Activated CD4-positive, alpha-beta memory T cell treated with anti-CD3 and anti-CD28 coated beads for 36 hours (primary cell): Measurements from ENCODE around the gene FGFRL1. TPM values are rescaled to one million over a fixed set of nuclear protein-coding genes. Genes with fewer than 3 reads are reported as not detected.

Experiments used
- CTCF ChIA-PET: fragments of 350-600 bp; sonication (Branson Sonifier 250); formaldehyde crosslinking; loops from one replicate; lab custom pipeline; 2021; ENCODE audit warnings: antibody characterized with exemption, inconsistent platforms; lab: Charles Lee
- POLR2A ChIA-PET: fragments of 350-600 bp; sonication (Branson Sonifier 250); formaldehyde crosslinking; loops from one replicate; lab custom pipeline; 2021; ENCODE audit warnings: antibody characterized with exemption; lab: Charles Lee
- DNase-seq: peaks from one replicate; pipeline ENCODE4 v3.0.0-alpha.2; 2020
- H3K27ac Mint-ChIP-seq: one replicate; pipeline ENCODE4 v1.8.0; 2021; ENCODE audit warnings: mixed read lengths
- H3K27me3 Mint-ChIP-seq: one replicate; pipeline ENCODE4 v1.8.0; 2021; ENCODE audit warnings: mixed read lengths
- H3K36me3 Mint-ChIP-seq: one replicate; pipeline ENCODE4 v1.8.0; 2021; ENCODE audit warnings: mixed read lengths
- H3K4me1 Mint-ChIP-seq: one replicate; pipeline ENCODE4 v1.8.0; 2021; ENCODE audit warnings: low read depth, mixed read lengths
- H3K4me3 Mint-ChIP-seq: one replicate; pipeline ENCODE4 v1.8.0; 2021; ENCODE audit warnings: mild to moderate bottlenecking, mixed read lengths
- H3K9me3 Mint-ChIP-seq: one replicate; pipeline ENCODE4 v1.8.0; 2021; ENCODE audit warnings: mixed read lengths
- intact Hi-C: fragments of 100-400 bp; cut with micrococcal nuclease; formaldehyde crosslinking; loops from one replicate; pipeline ENCODE4 v1.15.1; 2023
- total RNA-seq, 2 experiments: library from RNA; stranded (reverse); gene quantifications; one replicate each; pipeline ENCODE4 v1.2.3, GENCODE V29; 2021

Gene FGFRL1
- total RNA-seq, 2 experiments from 2014 or later: 12.2 to 15.1 TPM

DNA sequence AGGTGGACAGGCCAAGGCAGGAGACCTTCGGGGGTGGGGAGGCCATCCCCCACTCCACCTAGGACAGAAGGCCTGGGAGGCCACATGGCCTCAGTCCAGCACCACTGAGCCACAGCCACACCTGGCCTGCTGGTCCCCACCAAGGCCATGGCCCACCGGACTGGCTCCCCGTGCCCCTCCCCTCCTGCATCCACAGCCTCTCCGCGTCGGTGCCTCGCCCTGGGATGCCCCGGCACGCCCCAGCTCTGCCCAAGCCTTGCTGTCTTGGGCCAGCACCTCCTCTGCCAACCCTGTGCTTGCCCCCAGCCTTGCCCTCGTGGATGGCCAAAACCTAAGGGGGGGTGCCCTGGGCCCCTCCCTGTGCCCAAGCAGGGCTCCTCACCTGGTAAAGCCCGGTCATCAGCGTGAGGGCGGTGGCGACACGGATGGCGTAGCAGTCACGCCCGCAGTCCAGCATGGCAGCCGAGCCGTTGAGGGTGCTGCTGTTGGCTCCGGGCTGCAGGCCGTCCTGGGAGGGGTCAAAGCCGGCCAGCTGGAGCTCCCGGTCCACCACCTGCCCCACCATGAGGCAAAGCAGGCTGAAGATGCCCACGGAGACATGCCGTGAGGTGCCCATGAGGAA lies 20.6 kb upstream of the FGFRL1 start:
- H3K9me3 Mint-ChIP-seq: no peaks in the 10 kb centered on the region

DNA sequence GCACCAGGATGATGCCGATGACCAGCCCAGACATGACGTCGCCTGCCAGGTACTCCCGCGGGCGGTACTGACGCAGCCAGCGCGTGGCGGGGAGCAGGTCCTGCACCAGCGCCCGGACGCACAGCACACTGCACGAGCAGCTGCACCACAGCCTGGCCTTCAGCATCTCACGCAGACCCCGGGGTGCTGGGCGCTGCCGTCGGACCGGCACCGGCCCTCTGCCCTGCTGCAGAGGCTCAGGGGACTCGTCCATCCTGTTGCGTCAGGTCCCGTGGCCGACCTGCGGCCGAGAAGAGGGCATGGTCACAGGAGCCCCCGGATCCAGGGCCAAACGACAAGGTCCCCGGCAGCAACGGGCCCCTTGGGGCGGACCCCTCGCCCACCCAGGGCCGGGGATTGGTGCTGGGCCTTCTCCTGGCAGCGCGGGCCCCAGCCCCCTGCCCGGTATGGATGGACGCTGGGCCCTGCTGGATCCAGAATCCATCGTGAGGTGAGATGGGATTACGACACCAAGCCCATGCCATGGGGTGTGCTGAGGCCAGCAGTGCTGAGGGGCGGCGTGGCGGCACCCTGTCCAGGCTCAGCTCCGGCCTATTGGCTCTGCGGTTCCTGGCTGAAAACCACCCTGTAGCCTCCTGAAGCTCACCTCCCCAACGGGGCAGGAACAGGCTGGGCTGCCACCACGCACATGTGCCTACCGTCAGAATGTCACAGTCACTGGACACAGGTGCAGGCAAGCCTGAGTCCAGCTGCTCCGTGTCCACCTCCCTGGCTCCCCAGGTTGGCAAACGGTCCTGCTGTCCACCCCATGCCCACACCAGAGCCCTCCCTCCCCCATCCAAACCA lies 19.8 kb upstream of the FGFRL1 start:
- no peak overlapping the region for H3K27ac Mint-ChIP-seq
- H3K4me1 Mint-ChIP-seq: peaks cover 7% of the 10 kb centered on the region
- ChIA-PET CTCF (no interaction called here), POLR2A (no interaction called here)
- intact Hi-C loops: no loop called here
- no peaks in the 10 kb centered on the region for H3K36me3 Mint-ChIP-seq
- H3K4me3 Mint-ChIP-seq: no peak overlapping the region
- peaks cover 2% of the 10 kb centered on the region for H3K27me3 Mint-ChIP-seq
- no peak for DNase-seq
- no peaks in the 10 kb centered on the region for H3K9me3 Mint-ChIP-seq

More for the DNA sequence above, 20.6 kb upstream of the FGFRL1 start:
- Mint-ChIP-seq H3K4me1 (peaks cover 13% of the 10 kb centered on the region), H3K27ac (no peak overlapping the region), H3K4me3 (no peak overlapping the region), H3K36me3 (no peaks in the 10 kb centered on the region), H3K27me3 (peaks cover 2% of the 10 kb centered on the region)
- no peak for DNase-seq
- intact Hi-C loops: no loop called here
- ChIA-PET CTCF (no interaction called here), POLR2A (no interaction called here)

DNA sequence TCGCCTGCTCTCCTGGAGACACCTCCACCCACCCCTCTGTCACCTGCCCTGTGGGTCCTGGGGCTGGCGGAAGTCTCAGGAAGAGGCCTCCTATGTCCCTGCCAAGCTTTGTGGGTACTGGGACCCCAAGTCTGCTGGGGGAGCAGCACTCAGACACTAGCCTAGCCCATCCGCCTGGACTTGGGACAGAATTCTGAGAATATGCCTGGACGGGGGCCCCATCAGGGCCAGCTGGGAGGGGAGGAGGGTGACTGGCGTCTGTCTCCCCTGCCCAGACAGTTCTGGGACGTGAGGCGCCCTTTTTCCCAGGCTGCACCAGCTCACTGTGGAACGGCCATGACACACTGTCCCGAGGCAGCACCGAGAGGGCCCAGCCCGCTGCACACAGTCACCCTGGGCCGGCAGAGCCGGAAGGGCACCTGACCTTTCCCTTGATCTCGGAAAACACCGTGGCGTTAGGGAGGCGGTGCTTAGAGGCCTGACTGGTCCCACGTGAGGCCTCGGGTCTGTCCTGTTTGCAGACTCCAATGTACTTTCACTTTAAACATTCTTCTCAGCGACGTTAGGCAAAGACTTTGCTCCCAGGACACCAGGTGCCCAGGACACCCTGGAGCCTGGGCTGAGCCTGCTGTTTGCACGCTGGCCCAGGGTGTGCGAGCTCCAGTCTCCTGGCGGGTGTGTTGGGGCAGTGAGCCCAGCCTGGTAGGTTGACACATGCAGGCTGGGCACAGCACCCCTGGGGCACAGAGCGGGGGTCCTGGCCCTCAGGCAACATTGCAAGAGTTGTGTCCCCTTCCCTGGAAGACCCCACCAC lies 18.9 kb upstream of the FGFRL1 start:
- intact Hi-C loops: no loop called here
- Mint-ChIP-seq H3K27ac (no peak overlapping the region), H3K36me3 (no peaks in the 10 kb centered on the region), H3K4me3 (no peak overlapping the region), H3K4me1 (peaks cover 6% of the 10 kb centered on the region), H3K9me3 (no peaks in the 10 kb centered on the region), H3K27me3 (peaks cover 2% of the 10 kb centered on the region)
- POLR2A ChIA-PET: no interaction called here
- CTCF ChIA-PET: no interaction called here
- DNase-seq: no peak

DNA sequence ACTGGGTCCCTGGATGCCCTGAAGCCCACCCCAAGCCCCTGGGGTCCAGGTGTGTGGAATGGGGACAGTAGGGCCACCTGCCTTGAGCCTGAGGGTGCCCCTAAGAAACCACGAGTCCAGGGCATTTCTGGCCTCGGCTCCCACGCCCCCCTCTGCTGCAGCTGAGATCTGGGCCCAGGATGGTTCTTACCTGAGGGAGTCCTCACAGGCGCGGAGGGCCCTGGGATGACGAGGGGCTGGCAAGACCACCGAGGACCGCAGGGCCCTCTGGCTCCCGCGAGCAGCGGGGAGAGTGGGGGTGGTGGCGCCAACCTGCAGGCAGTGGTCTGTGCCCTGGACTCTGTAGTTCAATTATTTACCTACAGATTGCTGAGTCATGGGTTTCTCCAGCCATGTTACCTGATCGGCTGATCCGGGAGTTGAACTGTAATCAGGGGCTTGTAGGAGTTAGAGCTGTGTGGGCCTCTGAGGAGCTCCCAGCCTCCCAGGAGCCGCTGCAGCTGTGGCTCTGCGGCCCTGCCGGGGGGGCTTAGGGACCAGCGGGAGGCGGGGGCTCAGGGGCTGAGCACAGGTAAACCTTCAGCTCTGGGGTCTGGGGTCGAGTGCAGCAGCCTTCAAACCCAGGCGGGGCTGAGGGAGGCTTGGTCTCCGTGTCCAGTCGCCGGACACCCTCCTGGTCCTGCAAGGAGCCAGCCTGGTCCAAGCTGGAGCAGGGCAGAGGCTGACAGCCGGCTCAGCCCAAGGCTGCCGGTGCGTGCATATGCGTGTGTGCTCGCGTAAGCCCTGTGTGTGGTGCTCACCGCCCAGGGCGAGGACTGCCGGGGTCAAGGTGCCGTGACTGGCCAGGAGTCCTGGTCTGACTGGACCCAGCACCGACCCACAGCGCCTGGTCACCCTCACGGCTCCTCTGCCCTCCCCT lies 18.1 kb upstream of the FGFRL1 start, which contains the start of gene SLC26A1:
SLC26A1 (minus strand) TSS at position 294 of the 919 bp plus-strand sequence. CDS start 1,701 bp downstream, outside the sequence.
- H3K27ac Mint-ChIP-seq: no peak within 1 kb of the TSS
- POLR2A ChIA-PET: no interaction called here
- no peaks in the 10 kb centered on the region for H3K9me3 Mint-ChIP-seq
- CTCF ChIA-PET: no interaction called here
- no peak for DNase-seq
- intact Hi-C loops: no loop called here
- peaks cover under 1% of the 10 kb centered on the region for H3K4me1 Mint-ChIP-seq
- no peak within 1 kb of the TSS for H3K4me3 Mint-ChIP-seq
- H3K27me3 Mint-ChIP-seq: peaks cover 8% of the 10 kb centered on the region
- H3K36me3 Mint-ChIP-seq: no peaks in the 10 kb centered on the region

DNA sequence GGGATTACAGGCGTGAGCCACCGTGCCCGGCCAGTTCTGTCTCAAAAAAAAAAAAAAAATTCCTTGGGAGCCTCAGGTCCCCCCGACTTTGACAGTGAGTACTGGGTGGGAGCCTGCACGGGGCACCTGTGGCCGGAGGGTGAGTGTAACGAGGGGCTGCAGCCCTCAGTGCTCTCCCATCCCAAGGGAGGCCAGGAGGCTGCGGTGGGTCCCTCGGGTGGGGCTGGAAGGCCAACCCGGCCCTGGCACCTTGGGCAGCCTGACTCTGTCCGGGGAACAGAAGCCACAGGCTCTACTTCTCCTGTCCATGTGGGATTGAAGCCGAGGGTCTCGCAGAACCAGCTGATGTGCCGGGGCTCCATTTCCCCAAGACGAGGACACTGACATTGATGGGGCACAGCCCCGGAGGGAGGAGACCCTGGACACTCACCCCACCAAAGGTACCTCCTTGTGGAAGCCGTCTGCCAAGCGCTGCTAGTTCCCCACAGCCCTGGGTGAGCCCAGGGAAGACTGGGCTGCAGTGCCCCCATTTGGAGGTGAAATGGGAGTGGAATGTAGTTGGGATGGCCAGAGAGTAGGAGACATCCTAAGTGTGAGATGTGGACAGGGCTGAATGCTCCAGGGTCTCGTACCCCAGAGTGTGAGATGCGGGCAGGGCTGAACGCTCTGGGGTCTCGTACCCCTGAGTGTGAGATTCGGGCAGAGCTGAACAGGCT lies 16.0 kb upstream of the FGFRL1 start:
- H3K36me3 Mint-ChIP-seq: no peaks in the 10 kb centered on the region
- intact Hi-C loops: no loop called here
- no peak overlapping the region for H3K27ac Mint-ChIP-seq
- no peak overlapping the region for H3K4me3 Mint-ChIP-seq
- no peak for DNase-seq
- H3K9me3 Mint-ChIP-seq: no peaks in the 10 kb centered on the region
- H3K4me1 Mint-ChIP-seq: peaks cover 3% of the 10 kb centered on the region
- ChIA-PET CTCF (no interaction called here), POLR2A (no interaction called here)
- peaks cover 20% of the 10 kb centered on the region for H3K27me3 Mint-ChIP-seq

DNA sequence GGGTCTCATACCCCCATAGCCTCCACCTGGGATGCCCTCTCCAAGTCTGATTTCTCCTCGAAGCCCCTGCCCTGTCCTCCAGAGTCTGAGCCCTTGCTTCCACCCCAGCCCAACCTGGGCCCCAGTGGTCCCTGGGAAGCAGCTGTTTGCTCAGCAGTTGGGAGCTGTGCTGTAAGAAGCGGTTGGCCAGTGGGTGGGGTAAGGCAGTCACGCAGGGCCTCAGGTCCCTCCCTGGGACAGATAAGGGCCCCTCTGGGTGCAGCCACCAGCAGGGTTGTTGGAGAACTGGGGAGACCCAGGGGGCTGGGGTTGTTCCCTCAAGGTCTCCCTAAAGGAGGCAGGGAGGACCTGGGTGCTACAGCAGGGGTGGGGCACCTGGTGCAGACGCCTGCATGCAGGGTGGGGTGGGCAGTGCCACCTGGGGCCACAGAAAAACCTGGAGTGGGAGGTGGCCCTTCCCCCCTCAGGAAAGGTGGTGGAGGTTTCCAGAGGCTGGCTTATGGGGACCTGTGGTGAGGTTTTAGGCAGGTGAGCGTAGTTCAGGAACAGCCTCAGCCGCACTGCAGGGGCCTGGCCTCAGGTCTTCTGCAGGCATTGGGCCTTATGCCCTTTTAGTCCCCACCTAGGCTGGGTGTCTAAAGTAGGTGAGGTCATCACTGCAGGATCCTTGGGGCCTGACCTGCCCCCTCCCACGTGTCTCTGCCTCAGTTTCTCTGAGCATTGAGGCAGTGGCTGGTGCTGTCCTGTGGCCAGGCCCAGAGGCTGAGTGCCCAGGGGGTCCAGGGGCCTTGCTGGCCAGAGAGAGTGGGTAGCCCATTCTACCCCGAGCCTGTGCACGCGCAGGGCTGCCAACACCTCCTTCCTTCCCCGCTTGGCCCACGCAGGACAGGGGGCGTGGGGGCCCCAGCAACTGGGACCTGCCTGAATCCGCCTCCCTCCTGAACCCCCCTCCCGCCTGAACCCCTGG lies 15.1 kb upstream of the FGFRL1 start:
- intact Hi-C loops: no loop called here
- H3K27ac Mint-ChIP-seq: no peak overlapping the region
- peaks cover 3% of the 10 kb centered on the region for H3K4me1 Mint-ChIP-seq
- ChIA-PET POLR2A (no interaction called here), CTCF (no interaction called here)
- no peaks in the 10 kb centered on the region for H3K36me3 Mint-ChIP-seq
- DNase-seq: no peak
- no peaks in the 10 kb centered on the region for H3K9me3 Mint-ChIP-seq
- H3K27me3 Mint-ChIP-seq: peaks cover 25% of the 10 kb centered on the region
- no peak overlapping the region for H3K4me3 Mint-ChIP-seq

DNA sequence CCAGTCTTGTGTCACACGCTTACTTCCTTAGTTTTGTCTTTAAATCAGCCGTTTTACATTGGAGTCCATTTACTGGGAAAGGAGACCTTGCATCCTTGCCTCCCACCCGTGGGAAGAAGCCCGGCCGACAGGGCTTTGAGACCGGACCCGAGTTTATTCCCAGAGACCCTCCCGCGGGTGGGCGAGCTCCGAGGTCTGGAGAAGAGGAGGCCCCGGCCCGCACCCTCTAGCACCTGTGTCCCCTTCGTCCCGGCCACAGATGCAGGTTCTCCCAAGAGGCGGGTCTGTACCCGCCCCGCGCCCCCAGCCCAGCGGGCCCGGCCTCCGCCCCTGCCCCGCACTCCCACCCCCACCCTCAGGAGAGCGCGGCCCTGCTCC lies 14.4 kb upstream of the FGFRL1 start:
- H3K9me3 Mint-ChIP-seq: no peaks in the 10 kb centered on the region
- H3K4me1 Mint-ChIP-seq: peaks cover 3% of the 10 kb centered on the region
- no peak overlapping the region for H3K4me3 Mint-ChIP-seq
- ChIA-PET POLR2A (no interaction called here), CTCF (no interaction called here)
- peaks cover 27% of the 10 kb centered on the region for H3K27me3 Mint-ChIP-seq
- intact Hi-C loops: no loop called here
- H3K36me3 Mint-ChIP-seq: no peaks in the 10 kb centered on the region
- H3K27ac Mint-ChIP-seq: no peak overlapping the region
- DNase-seq: no peak

DNA sequence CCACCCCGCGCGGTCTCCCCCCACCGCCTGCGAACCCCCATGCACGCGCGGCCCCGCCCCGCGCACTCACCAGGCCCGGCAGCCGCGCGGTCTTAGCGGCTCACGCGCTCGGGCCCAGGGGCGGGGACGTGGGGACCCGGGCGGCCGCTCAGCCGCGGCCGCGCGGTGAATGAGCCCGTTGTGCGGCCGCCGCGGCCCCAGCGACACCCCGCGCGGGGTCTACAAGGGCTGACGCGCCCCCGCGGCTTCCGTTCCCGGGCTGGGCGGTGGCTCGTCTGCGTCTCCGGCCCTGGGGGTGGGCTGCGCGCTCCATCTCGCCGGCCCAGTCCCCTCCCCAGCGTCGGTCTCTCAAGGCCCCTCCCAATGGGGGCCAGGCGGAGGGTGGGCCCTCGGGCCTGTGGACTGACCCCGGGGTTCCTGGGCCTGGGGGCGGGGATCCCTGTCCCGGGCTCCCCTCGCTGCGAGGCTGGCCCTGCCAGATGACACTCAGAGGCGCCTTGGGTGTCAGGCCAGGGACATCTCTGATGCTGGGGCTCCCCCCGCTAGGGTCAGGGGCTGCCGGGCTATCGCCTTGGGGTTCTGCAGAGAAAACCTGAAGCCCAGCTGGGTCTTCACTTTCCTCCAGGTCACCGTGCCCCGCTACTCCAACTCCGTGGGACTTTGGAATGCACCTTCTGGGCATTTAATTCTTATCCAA lies 13.9 kb upstream of the FGFRL1 start:
- H3K4me1 Mint-ChIP-seq: peaks cover 3% of the 10 kb centered on the region
- DNase-seq: no peak
- no peaks in the 10 kb centered on the region for H3K36me3 Mint-ChIP-seq
- no peak overlapping the region for H3K27ac Mint-ChIP-seq
- H3K27me3 Mint-ChIP-seq: peaks cover 30% of the 10 kb centered on the region
- intact Hi-C loops: no loop called here
- CTCF ChIA-PET: interaction anchor here (1.1 kb wide), 1 partner anchor 9 kb away, joined by 3 read pairs; no protein-coding TSS in a partner anchor
- H3K4me3 Mint-ChIP-seq: no peak overlapping the region
- H3K9me3 Mint-ChIP-seq: no peaks in the 10 kb centered on the region
- POLR2A ChIA-PET: no interaction called here

DNA sequence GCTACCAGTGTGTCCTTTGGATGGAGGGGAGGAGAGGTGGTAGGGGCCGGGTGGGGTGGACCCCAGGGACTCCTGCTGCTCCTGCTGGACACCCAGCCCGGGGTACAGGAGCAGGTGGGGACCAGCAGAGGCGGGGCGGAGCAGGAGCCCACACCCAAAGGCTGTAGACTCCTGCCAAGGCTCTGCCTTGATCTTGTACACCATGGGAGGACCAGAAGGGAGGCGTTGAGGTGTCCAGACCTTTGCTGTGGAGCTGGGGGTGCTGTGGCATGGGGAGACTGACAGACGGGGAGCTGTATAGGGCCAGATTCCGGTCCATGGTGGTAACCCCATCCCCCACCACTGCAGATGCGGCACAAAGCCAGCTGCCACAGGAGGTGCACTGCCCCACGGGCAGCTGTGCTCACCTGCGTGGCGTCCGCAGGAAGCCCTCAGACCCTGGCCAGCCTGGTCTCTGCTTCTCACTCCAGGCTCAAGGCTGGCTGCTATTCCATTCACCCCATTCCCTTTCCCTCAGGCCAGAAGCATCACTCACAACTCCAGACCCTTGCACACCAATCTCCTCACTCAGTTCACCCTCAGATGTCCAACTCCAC lies 13.2 kb upstream of the FGFRL1 start:
- no peaks in the 10 kb centered on the region for H3K36me3 Mint-ChIP-seq
- DNase-seq: no peak
- H3K4me1 Mint-ChIP-seq: peaks cover 3% of the 10 kb centered on the region
- H3K9me3 Mint-ChIP-seq: no peaks in the 10 kb centered on the region
- POLR2A ChIA-PET: no interaction called here
- H3K27ac Mint-ChIP-seq: no peak overlapping the region
- intact Hi-C loops: no loop called here
- peaks cover 30% of the 10 kb centered on the region for H3K27me3 Mint-ChIP-seq
- H3K4me3 Mint-ChIP-seq: no peak overlapping the region
- CTCF ChIA-PET: interaction anchor here (1.1 kb wide), 1 partner anchor 8 kb away, joined by 3 read pairs; no protein-coding TSS in a partner anchor
